ENCODE data around the gene UBE2M.

- TF ChIP-seq CTCF (IDR thresholded peaks at IDR 0.05 in 8 of 11, conservative IDR thresholded peaks at IDR 0.05 in 3 of 11) (no peak), POLR2A (IDR thresholded peaks at IDR 0.05) (no peak), POLR2AphosphoS5 (IDR thresholded peaks at IDR 0.05) (no peak)
Observed at GRCh38 chr19:58536852-58537798, 21.3 kb downstream of the UBE2M start.
